GM12892 (cell line): ENCODE results near the gene POSTN.

Experiments
- POLR2A ChIP-seq: IDR thresholded peaks from 2 replicates; pipeline ENCODE4 v1.6.1; 2011; ENCODE audit warnings: low read depth, low read length, control low read depth
- POLR2AphosphoS5 ChIP-seq: IDR thresholded peaks from 2 replicates; pipeline ENCODE4 v1.6.1; 2011; ENCODE audit warnings: low read depth, low read length, control low read depth

DNA sequence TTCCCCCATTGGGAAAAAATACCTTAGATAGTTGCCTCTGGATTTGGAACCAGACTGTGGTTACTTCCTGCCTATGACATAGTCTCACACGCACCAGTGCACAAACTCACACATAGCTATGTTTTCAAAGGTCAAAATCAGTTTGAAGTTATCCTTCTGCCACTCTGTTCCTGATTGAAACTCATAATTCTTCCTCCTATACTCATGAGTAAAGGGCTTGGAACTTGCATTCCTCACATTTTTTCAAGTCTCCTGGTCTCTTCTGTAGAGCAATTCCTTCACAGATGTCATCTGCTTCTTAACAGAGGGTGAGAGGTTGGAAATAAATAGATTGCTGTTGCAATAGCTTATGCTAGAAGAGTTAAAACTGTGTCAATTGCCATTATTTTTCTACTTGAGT, 18.6 kb upstream of the POSTN start:
- TF ChIP-seq POLR2AphosphoS5 (no peak), POLR2A (no peak)
